ENCODE results near the gene FABP3.
A peak's percentile ranks its signal among the peaks of the same experiment; 100 is the strongest.

Gene FABP3

DNA sequence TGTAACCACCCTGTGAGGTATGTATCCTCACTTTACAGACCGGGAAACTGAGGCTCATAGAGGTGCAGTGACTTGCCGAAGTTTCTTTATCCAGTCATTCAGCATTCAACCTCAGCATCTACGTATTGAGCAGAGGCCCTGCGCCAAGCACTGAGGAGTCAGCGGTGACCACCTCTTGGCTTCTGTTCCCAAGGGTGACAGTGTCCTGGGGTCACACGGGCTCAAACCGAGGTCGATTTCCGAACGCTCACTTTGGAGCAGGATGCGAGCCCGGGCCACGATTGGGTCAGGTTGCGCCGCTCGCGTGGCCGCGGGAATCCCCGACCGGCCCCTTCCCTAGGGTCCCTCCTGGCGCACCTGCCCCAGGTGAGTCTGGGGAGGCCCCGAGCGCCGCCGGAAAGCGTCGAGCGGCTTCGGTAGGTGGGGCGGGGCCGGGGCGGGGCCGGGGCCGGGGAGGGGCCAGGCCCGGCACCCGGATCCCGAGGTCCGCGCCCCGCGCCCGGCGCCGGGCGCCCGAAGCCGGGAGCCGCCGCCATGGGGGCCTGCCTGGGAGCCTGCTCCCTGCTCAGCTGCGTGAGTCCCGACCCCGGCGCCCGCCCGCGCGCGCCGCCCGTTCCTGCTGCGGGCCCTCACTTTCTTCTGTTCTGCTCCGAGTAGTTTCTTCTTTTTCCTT lies 40.0 kb upstream of the FABP3 start, which contains the start of gene SERINC2:
TSS of gene SERINC2 (plus strand) at position 482 of the 673 bp plus-strand sequence. CDS start at position 535, 53 bp downstream.
- H3K4me3 ChIP-seq (ENCODE audit: low read depth, low read length): peak within 1 kb of the TSS; percentile 63
- peak within 1 kb of the TSS; percentile 67 for H3K9ac ChIP-seq
- no peak for TF ChIP-seq CTCF (IDR thresholded peaks at IDR 0.05)
- no peaks in the 10 kb centered on the region for H3K9me3 ChIP-seq (ENCODE audit: control insufficient read depth, low read length)
- H3K27ac ChIP-seq: peak within 1 kb of the TSS; percentile 84
- no peaks in the 10 kb centered on the region for H3K79me2 ChIP-seq
- H2AFZ ChIP-seq: peak within 1 kb of the TSS; percentile 87
- H3K36me3 ChIP-seq (ENCODE audit: control insufficient read depth, insufficient read depth, low read length): no peaks in the 10 kb centered on the region
- H3K27me3 ChIP-seq (ENCODE audit: control insufficient read depth, insufficient read depth, low read length): no peaks in the 10 kb centered on the region
- H3K4me1 ChIP-seq: peaks cover 3% of the 10 kb centered on the region
- peak within 1 kb of the TSS; percentile 93 for H3K4me2 ChIP-seq (ENCODE audit: low read length)

GRCh38 chr1:31412205-31412604 lies 39.3 kb upstream of the FABP3 start:
- H3K27me3 ChIP-seq (ENCODE audit: control insufficient read depth, insufficient read depth, low read length): no peaks in the 10 kb centered on the region
- H3K36me3 ChIP-seq (ENCODE audit: control insufficient read depth, insufficient read depth, low read length): no peaks in the 10 kb centered on the region
- no peaks in the 10 kb centered on the region for H3K79me2 ChIP-seq
- no peak overlapping the region for H3K4me2 ChIP-seq (ENCODE audit: low read length)
- no peak overlapping the region for H3K9ac ChIP-seq
- no peak overlapping the region for H3K27ac ChIP-seq
- H3K9me3 ChIP-seq (ENCODE audit: control insufficient read depth, low read length): no peaks in the 10 kb centered on the region
- TF ChIP-seq CTCF (IDR thresholded peaks at IDR 0.05): no peak
- no peak overlapping the region for H3K4me3 ChIP-seq (ENCODE audit: low read depth, low read length)
- no peak overlapping the region for H2AFZ ChIP-seq
- H3K4me1 ChIP-seq: peaks cover 3% of the 10 kb centered on the region

DNA sequence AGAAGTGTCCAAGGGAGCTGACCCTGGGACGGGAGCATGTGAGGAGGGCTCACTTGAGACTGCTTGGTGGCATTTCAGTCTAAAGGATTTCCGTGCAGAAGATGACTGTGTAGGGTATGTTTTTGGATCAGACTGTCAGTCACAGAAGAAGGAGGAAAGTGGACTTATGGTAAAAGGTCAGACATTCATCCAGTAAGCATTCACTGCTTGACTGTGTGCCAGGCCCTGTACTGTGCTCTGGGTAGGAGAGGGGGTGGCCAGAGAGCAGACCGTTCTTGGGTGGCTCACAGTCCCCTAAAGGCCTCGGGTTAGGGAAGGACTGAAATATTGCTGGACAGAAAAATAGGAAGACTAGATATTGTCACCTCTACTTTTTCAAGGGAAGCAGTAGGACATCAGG lies 38.0 kb upstream of the FABP3 start:
- no peaks in the 10 kb centered on the region for H3K36me3 ChIP-seq (ENCODE audit: control insufficient read depth, insufficient read depth, low read length)
- no peak overlapping the region for H3K4me3 ChIP-seq (ENCODE audit: low read depth, low read length)
- peaks cover 3% of the 10 kb centered on the region for H3K4me1 ChIP-seq
- H3K79me2 ChIP-seq: no peaks in the 10 kb centered on the region
- H2AFZ ChIP-seq: no peak overlapping the region
- no peak for TF ChIP-seq CTCF (IDR thresholded peaks at IDR 0.05)
- H3K9me3 ChIP-seq (ENCODE audit: control insufficient read depth, low read length): no peaks in the 10 kb centered on the region
- no peak overlapping the region for H3K27ac ChIP-seq
- H3K4me2 ChIP-seq (ENCODE audit: low read length): no peak overlapping the region
- H3K9ac ChIP-seq: no peak overlapping the region
- H3K27me3 ChIP-seq (ENCODE audit: control insufficient read depth, insufficient read depth, low read length): no peaks in the 10 kb centered on the region

DNA sequence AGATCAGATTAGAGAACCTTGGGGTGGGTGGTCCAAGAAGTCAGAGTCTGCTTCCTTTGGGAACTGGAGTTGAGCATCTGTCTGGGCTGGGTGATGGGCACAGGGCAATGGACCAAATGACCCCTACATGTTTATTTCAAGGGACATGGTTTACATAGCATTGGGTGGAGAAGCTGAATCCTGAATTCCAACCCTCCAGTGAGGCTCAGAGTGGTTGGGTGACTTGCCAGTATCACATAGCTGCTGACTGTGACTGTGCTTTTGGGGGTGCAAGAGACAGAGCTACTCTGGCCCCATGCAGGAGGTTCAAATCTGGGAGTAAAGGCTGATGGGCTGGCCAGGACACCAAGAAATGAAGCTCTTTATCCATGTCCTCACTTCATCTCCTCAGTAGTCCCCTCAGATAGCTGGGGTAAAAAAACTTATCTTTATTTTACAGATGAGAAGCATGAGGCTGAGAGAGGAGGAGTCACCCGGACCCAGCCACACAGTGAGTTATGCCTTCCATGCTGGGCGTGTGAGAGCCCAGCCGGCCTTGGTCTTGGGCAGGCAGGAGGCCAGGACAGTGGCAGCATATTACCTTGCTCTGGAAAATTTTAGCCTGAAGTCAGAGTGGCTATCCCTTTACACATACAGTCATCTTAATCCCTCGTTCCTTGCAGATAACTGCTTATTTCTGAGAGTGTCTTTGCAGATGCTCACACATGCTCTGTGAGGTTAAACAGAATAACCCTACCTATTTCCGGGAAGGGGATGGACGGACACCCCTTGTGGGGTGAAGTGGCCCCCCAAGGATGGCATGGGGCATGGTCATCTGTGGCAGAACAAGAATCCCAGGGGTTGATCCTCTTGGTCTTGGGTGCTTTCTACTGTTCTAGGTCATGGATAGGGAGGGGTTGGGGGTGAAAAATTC lies 37.3 kb upstream of the FABP3 start:
- no peak overlapping the region for H3K4me3 ChIP-seq (ENCODE audit: low read depth, low read length)
- H2AFZ ChIP-seq: no peak overlapping the region
- H3K36me3 ChIP-seq (ENCODE audit: control insufficient read depth, insufficient read depth, low read length): no peaks in the 10 kb centered on the region
- no peak overlapping the region for H3K9ac ChIP-seq
- no peaks in the 10 kb centered on the region for H3K79me2 ChIP-seq
- no peak for TF ChIP-seq CTCF (IDR thresholded peaks at IDR 0.05)
- no peak overlapping the region for H3K27ac ChIP-seq
- peaks cover 3% of the 10 kb centered on the region for H3K4me1 ChIP-seq
- no peaks in the 10 kb centered on the region for H3K27me3 ChIP-seq (ENCODE audit: control insufficient read depth, insufficient read depth, low read length)
- no peak overlapping the region for H3K4me2 ChIP-seq (ENCODE audit: low read length)
- H3K9me3 ChIP-seq (ENCODE audit: control insufficient read depth, low read length): no peaks in the 10 kb centered on the region

All from parathyroid adenoma (tissue), 2 donors.